Measurements from ENCODE around the gene RIMS1. TPM values are rescaled to one million over a fixed set of nuclear protein-coding genes. Genes with fewer than 3 reads are reported as not detected.

Gene RIMS1
- total and polyA plus RNA-seq, 4 donors, result 0.14 to 5.7 (median 1.6) TPM

DNA sequence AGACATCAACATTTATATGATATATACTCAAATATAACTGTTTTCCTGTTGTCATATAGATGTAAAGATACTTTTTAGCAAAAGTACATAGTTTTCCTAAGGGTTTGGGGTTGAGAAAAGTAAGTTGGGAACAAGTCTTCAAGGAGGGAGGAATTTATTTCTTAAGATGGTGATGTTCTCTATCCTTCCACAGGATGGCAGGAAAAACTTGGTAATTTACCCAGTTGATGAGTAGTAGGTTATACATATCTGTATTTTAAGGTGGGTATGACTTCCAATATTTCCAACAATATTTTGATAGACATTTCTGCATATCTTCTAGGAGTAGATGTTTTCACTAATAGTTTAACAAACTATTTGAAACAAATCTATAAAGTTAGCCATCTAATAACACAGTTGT is 254.4 kb downstream of the RIMS1 start:
- no peak for ATAC-seq (ENCODE audit: insufficient read depth, low FRiP score)
- Histone ChIP-seq H3K9ac (ENCODE audit: insufficient read depth in 1 of 2, low read length in 2 of 2) (no peak overlapping the region), H3K27me3 (ENCODE audit: control insufficient read depth in 3 of 3, insufficient read depth in 3 of 3, low read length in 2 of 3) (no peaks in the 10 kb centered on the region), H3K9me3 (ENCODE audit: control insufficient read depth in 4 of 4, insufficient read depth in 3 of 4, low read length in 3 of 4) (no peaks in the 10 kb centered on the region), H3K4me1 (ENCODE audit: control insufficient read depth in 5 of 5, insufficient read depth in 5 of 5, low read length in 5 of 5) (no peaks in the 10 kb centered on the region), H3K36me3 (ENCODE audit: control insufficient read depth in 4 of 4, insufficient read depth in 4 of 4, low read length in 4 of 4) (no peaks in the 10 kb centered on the region), H3K4me3 (no peak overlapping the region), H3K27ac (ENCODE audit: low read depth in 1 of 2, low read length in 1 of 2) (no peak overlapping the region)
- no peak for DNase-seq
- TF ChIP-seq, protein P1, sequence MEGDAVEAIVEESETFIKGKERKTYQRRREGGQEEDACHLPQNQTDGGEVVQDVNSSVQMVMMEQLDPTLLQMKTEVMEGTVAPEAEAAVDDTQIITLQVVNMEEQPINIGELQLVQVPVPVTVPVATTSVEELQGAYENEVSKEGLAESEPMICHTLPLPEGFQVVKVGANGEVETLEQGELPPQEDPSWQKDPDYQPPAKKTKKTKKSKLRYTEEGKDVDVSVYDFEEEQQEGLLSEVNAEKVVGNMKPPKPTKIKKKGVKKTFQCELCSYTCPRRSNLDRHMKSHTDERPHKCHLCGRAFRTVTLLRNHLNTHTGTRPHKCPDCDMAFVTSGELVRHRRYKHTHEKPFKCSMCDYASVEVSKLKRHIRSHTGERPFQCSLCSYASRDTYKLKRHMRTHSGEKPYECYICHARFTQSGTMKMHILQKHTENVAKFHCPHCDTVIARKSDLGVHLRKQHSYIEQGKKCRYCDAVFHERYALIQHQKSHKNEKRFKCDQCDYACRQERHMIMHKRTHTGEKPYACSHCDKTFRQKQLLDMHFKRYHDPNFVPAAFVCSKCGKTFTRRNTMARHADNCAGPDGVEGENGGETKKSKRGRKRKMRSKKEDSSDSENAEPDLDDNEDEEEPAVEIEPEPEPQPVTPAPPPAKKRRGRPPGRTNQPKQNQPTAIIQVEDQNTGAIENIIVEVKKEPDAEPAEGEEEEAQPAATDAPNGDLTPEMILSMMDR (IDR thresholded peaks at IDR 0.05; ENCODE audit: control extremely low read depth, extremely low read depth), result no peak

DNA sequence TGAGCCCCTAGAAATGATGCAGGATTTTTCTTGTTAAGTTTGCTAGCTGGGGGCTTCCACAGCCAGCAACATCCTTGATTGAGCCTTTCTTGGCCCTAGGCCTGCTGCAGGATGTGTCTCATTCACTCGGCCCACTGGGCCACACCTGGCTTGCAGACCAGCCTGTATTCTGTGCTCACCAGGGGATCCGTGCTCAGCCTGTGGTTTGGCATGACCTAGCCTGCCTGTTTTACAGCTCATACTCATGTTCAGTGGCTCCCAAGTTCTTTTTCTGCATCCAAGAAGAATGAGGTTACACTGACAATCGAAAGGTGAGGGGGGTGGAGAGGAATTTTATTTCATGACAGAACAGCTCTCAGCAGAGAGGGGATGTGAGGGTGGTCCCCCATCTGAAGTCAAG is 263.4 kb downstream of the RIMS1 start:
- Histone ChIP-seq H3K27me3 (ENCODE audit: control insufficient read depth in 3 of 3, insufficient read depth in 3 of 3, low read length in 2 of 3) (no peaks in the 10 kb centered on the region), H3K4me1 (ENCODE audit: control insufficient read depth in 5 of 5, insufficient read depth in 5 of 5, low read length in 5 of 5) (no peaks in the 10 kb centered on the region), H3K27ac (ENCODE audit: low read depth in 1 of 2, low read length in 1 of 2) (no peak overlapping the region), H3K36me3 (ENCODE audit: control insufficient read depth in 4 of 4, insufficient read depth in 4 of 4, low read length in 4 of 4) (no peaks in the 10 kb centered on the region), H3K9ac (ENCODE audit: insufficient read depth in 1 of 2, low read length in 2 of 2) (no peak overlapping the region), H3K9me3 (ENCODE audit: control insufficient read depth in 4 of 4, insufficient read depth in 3 of 4, low read length in 3 of 4) (peaks cover 0 to 14% (median 7%) of the 10 kb centered on the region in 4 donors), H3K4me3 (no peak overlapping the region)
- 80 to 84% methylated on average over 3 of the region's 3 CpGs for WGBS, 2 donors
- no peak for DNase-seq
- TF ChIP-seq, protein P1 (IDR thresholded peaks at IDR 0.05; ENCODE audit: control extremely low read depth, extremely low read depth), result no peak
- ATAC-seq (ENCODE audit: insufficient read depth, low FRiP score), result no peak

DNA sequence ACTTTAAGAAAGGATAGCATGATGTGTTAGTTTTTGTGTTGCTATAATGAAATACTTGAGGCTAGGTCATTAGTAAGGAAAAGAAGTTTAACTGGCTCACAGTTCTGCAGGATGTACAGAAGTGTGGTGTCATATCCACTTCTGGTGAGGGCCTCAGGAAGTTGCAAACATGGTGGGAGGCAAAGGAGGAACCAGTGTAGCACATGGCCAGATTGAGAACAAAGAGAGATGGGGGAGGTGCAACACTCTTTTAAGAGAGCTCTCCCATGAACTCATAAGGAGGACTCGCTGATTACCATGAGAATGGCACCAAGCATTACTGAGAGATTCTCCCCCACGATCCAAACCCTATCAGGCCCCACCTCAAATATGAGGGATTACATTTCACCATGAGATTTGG is 265.4 kb downstream of the RIMS1 start:
- Histone ChIP-seq H3K4me1 (ENCODE audit: control insufficient read depth in 5 of 5, insufficient read depth in 5 of 5, low read length in 5 of 5) (no peaks in the 10 kb centered on the region), H3K27me3 (ENCODE audit: control insufficient read depth in 3 of 3, insufficient read depth in 3 of 3, low read length in 2 of 3) (no peaks in the 10 kb centered on the region), H3K36me3 (ENCODE audit: control insufficient read depth in 4 of 4, insufficient read depth in 4 of 4, low read length in 4 of 4) (no peaks in the 10 kb centered on the region), H3K4me3 (no peak overlapping the region), H3K9ac (ENCODE audit: insufficient read depth in 1 of 2, low read length in 2 of 2) (no peak overlapping the region), H3K27ac (ENCODE audit: low read depth in 1 of 2, low read length in 1 of 2) (no peak overlapping the region), H3K9me3 (ENCODE audit: control insufficient read depth in 4 of 4, insufficient read depth in 3 of 4, low read length in 3 of 4) (peaks cover 0 to 14% (median 7%) of the 10 kb centered on the region in 4 donors)
- no peak for ATAC-seq (ENCODE audit: insufficient read depth, low FRiP score)
- DNase-seq, result no peak
- WGBS, 2 donors, result 54 to 63% methylated on average over 2 of the region's 2 CpGs
- TF ChIP-seq, protein P1 (IDR thresholded peaks at IDR 0.05; ENCODE audit: control extremely low read depth, extremely low read depth), result no peak

DNA sequence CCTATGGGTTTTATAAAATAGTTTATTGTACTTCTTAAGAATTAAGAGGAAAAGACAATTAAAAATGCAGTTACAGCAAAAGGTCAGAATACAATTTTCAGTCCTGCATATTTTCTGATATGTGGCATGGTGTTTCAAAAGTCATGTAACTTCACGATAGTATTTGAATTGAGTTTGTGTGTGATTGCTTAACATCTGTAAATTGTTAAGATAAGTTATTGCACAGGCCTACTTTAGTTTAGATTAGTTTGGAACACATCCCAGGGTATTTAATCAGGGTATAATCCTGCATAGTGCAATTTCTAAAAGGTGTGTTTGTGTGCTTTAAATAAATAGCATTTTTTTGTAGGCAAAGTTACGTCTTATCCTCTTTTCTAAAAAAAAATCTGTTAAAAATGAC is 289.6 kb downstream of the RIMS1 start:
- Histone ChIP-seq H3K36me3 (ENCODE audit: control insufficient read depth in 4 of 4, insufficient read depth in 4 of 4, low read length in 4 of 4) (no peaks in the 10 kb centered on the region), H3K9me3 (ENCODE audit: control insufficient read depth in 4 of 4, insufficient read depth in 3 of 4, low read length in 3 of 4) (no peaks in the 10 kb centered on the region), H3K9ac (ENCODE audit: insufficient read depth in 1 of 2, low read length in 2 of 2) (no peak overlapping the region), H3K27me3 (ENCODE audit: control insufficient read depth in 3 of 3, insufficient read depth in 3 of 3, low read length in 2 of 3) (peaks cover 0 to 5% (median 2%) of the 10 kb centered on the region in 3 donors), H3K27ac (ENCODE audit: low read depth in 1 of 2, low read length in 1 of 2) (no peak overlapping the region), H3K4me3 (no peak overlapping the region), H3K4me1 (ENCODE audit: control insufficient read depth in 5 of 5, insufficient read depth in 5 of 5, low read length in 5 of 5) (no peaks in the 10 kb centered on the region)
- TF ChIP-seq, protein P1 (IDR thresholded peaks at IDR 0.05; ENCODE audit: control extremely low read depth, extremely low read depth), result no peak
- WGBS, 2 donors, result 54 to 68% methylated on average over 2 of the region's 2 CpGs
- DNase-seq (peak in 1 of 3 donors; percentile 4), ATAC-seq (ENCODE audit: insufficient read depth, low FRiP score) (no peak)
